ENCODE measurements around the gene ERC2.

Gene ERC2

DNA sequence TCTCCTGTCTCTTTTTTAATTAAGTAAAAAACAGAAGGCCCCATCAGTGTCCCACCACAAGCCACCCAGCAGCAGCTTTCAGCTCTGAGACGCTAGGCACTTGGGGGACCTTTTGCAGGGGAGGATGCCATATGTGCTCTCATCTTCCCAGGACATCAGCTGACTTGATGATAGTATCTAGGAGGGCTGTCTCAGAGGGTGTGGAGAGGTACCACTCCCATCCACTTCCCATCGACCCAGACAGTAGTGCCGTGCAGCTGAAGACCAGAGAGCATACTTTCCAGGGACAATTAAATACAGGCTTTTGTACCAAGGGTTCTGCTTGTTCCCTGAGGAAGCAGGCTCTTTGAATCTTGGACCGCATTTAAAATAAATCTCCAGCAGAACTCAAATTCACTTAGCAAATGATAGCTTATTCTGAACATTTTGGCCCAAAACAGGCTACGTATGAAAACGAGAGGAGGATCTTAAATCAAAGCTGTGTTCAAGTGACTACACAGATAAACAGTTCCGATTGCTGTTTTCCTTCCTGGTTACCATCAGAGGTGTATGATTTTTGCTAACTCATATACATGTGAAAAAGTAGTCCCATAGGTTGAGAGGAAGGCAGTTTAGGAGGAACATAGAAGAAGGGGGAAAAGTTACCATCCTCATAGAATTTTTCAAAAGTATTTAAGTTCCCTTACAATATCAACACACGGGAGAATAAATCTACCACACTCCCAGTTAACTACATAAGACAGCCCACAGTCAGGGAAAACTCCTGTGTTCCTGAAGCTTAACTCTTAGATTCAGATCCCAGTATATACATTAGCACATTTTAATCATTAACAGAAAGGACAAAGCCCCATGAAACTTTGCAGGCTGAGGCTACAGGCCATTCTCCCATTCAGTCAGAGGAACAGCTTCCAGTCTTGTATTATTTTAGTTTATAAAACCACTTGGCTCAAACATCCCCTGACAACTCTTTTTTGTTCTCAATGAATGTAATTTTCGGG is 990.7 kb downstream of the ERC2 start:
- no peak for DNase-seq (ENCODE audit: low read depth in 2 of 2)

DNA sequence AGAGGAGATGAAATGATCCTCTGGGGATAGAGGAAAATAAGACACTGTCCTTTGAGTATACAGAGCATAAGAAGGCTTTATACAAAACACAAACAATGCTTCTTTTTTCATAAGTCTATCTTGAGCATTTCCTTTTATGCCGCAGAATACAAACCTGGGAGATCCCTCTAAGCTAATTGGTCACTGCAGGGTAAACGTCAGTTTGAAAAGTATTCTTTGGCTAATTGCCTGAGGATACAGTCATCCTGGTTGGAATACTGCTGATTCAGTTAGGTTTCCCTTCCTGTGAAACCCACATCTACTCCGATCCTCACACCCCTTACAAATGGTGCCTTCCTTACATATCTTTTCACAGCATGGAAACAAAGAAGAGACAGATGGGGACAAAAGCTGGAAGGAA is 991.8 kb downstream of the ERC2 start:
- no peak for DNase-seq (ENCODE audit: low read depth in 2 of 2)

DNA sequence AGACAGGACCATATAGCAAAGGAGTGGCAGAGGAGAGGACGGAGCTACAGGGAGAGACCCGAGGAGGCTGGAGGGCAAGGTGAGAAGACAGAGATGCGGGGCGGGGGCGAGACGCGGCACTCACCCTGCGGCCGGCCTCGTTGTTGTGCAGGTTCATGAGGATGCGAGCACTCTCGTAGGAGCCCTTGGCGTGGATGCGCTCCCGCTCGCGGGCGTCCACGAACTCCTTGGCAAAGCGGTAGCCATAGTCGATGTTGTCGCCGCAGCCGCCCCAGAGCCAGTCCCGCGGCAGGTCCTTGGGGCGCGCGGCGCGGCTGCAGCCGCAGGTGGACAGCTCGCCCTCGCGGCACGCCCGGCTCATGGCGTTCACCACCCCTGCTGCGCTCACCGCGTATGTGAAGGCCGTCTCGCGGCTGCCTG is 994.0 kb downstream of the ERC2 start:
- no peak for DNase-seq (ENCODE audit: low read depth in 2 of 2)

GRCh38 chr3:55473788-55474187 is 994.5 kb downstream of the ERC2 start:
- no peak for DNase-seq (ENCODE audit: low read depth in 2 of 2)

DNA sequence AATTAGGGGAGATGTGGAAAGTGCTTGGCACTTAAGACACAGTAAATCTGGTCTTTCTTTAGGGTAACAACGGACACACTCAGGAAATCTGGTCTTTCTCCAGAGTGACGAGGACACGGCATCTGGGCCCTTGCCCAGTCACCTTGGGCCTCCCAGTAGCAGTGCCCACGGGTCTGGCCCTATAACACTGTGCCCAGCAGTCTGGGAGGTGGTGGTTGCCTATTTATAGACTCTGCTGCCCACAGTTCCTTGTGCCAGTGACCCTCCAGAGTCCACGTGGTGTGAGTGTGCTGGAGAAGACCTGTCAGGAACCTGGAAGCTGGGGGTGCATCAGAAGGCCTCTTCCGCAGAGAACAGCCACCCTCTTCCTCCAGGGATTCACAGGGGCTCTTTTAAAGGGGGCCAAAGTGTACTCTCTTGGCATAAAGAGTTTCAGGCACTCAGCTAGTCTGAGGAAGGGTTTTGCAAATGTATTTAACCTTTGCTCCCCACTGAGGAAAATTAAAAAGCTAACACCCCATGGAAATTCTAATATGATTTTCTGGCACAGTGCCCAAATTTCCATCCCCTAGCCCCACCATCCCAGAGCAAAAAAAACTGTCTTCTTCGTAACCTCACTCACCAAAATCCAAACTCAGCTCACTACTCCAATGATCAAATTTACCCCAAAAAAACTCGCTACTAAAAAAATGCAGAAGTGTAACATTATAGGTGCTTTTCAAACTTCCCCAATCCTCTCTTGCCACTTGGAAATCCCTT is 996.6 kb downstream of the ERC2 start:
- DNase-seq (ENCODE audit: low read depth in 2 of 2), result no peak

DNA sequence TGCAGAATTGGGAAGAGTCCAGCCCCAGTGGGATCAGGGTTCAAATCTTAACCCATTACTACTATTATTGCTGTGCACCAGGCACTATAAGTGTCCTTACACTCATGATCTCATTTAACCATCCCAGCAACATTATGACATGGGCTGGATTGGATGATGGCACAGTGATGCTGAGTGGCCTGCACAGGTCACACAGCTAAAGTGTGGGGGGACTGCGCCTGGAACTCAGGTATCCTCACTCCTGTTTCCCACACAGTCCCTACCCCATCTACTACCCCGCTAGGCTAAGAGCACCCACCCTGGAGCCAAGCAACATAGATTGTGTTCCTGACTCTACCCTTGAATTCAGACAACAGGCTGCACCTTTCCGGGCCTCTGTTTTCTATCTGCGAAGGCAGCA is 997.2 kb downstream of the ERC2 start:
- DNase-seq (ENCODE audit: low read depth in 2 of 2), result no peak

DNA sequence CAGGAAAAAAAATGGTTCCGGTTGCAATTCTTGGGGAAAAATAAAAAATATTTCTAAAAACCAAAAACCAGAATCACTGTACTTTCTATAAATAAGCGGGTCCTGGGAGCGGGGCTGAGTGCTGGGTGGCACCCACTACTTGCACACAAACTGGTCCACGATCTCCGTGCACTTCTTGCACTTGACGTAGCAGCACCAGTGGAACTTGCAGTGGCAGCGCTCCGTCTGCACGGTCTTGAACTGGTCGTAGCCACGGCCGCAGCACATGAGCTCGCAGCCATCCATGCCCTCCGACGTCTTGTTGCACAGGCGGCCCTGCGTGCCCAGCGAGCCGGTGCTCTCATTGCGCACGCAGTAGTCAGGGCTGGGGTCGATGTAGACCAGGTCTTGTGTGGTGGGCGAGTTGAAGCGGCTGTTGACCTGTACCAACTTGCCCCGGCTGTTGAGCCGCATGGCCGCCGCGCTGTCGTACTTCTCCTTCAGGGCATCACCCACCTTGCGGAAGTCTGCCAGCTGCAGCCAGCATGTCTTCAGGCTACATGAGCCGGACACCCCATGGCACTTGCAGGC is 998.2 kb downstream of the ERC2 start:
- DNase-seq (ENCODE audit: low read depth in 2 of 2), result no peak

GRCh38 chr3:55468251-55468650 is 1000.0 kb downstream of the ERC2 start:
- DNase-seq (ENCODE audit: low read depth in 2 of 2), result no peak

DNA sequence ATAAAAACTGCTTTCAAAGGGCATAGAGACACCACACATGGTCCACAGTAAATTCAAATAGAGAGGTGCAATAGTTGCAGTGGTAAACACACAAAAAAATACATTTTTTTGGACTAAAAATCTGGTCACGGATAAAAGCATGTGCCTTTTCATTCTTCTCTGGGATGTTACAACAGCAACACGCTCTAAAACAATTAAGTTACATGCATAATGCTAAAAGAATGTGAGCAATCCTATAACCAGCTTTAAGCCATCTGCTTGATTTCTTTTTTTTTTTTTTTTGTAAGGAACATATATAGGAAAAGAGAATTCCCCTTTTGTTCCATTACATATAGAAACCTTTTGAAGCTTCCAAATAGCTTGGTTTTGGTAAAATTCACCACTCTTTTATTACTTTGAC is 1001.2 kb downstream of the ERC2 start:
- no peak for DNase-seq (ENCODE audit: low read depth in 2 of 2)

- DNase-seq (ENCODE audit: low read depth in 2 of 2), result no peak
Observed at GRCh38 chr3:55466526-55466925, 1001.7 kb downstream of the ERC2 start.

- DNase-seq (ENCODE audit: low read depth in 2 of 2), result no peak
Observed at GRCh38 chr3:55461896-55462295, 1006.4 kb downstream of the ERC2 start.

GRCh38 chr3:55459838-55460237 is 1008.4 kb downstream of the ERC2 start:
- DNase-seq (ENCODE audit: low read depth in 2 of 2), result no peak

Data from stimulated activated CD4-positive, alpha-beta T cell treated with anti-CD3 and anti-CD28 coated beads, Interleukin-1b, Interleukin-23, amount 100 ng/mL, for 4 hours (primary cell).